Stimulated activated CD8-positive, alpha-beta memory T cell treated with anti-CD3 and anti-CD28 coated beads, Interleukin-4, amount 100 ng/mL, for 48 hours (primary cell): ENCODE measurements around the gene OR6Y1.

Experiments
- DNase-seq: peaks from one replicate; pipeline ENCODE4 v3.0.0-alpha.2; 2020

The OR6Y1 gene

DNA sequence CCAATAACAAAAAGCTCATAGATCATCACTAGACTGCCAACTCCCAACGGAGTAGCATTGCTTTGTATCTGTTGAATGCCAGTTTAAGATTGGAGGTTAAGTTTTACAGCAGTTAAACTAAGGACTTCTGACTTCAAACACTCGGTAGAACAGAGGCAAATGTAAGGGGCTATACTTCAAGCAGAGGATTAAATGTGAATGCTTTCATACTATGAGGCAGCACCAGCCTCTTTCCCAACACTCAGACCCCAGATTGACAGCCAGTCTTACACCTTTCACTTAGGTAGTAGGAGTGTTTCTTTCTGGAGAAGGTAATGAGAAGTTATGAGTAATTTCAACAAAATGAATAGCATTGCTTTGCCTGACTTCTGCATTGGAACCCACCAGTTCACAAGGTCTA, 59.4 kb downstream of the OR6Y1 start:
- DNase-seq: no peak
